ENCODE data around the gene FBXW7.

FBXW7 gene

DNA sequence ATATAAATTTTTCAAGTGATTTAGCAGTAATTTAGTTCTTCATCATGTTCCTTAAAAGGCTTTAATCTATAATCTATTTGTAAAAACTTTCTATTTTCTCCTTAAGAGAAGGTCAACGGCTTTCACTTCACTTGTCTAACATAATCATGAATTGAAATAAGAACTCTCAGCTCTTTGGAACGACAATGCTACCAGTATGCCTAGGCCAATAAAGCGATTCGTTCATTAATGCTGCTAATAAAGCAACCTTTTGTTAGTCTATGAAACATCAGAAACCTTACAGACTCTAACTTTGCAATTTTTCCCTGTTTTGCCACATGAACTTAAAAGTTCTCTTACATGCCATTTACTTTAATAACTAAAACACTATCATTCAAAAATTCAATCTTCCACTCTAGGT lies 47.6 kb downstream of the FBXW7 start:
- no peaks in the 10 kb centered on the region for H3K27me3 ChIP-seq (replicated peaks; ENCODE audit: control insufficient read depth, insufficient read depth, low read length)
- H3K36me3 ChIP-seq (ENCODE audit: control insufficient read depth, insufficient read depth, low read length), result no peaks in the 10 kb centered on the region
- no peak for DNase-seq (ENCODE audit: extremely low read depth, insufficient read length)
- TF ChIP-seq, protein P1, sequence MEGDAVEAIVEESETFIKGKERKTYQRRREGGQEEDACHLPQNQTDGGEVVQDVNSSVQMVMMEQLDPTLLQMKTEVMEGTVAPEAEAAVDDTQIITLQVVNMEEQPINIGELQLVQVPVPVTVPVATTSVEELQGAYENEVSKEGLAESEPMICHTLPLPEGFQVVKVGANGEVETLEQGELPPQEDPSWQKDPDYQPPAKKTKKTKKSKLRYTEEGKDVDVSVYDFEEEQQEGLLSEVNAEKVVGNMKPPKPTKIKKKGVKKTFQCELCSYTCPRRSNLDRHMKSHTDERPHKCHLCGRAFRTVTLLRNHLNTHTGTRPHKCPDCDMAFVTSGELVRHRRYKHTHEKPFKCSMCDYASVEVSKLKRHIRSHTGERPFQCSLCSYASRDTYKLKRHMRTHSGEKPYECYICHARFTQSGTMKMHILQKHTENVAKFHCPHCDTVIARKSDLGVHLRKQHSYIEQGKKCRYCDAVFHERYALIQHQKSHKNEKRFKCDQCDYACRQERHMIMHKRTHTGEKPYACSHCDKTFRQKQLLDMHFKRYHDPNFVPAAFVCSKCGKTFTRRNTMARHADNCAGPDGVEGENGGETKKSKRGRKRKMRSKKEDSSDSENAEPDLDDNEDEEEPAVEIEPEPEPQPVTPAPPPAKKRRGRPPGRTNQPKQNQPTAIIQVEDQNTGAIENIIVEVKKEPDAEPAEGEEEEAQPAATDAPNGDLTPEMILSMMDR (IDR thresholded peaks at IDR 0.05; ENCODE audit: insufficient read depth, low read length, poor library complexity, severe bottlenecking), result no peak
- H3K4me3 ChIP-seq (replicated peaks; ENCODE audit: low read depth, low read length), result no peak overlapping the region

DNA sequence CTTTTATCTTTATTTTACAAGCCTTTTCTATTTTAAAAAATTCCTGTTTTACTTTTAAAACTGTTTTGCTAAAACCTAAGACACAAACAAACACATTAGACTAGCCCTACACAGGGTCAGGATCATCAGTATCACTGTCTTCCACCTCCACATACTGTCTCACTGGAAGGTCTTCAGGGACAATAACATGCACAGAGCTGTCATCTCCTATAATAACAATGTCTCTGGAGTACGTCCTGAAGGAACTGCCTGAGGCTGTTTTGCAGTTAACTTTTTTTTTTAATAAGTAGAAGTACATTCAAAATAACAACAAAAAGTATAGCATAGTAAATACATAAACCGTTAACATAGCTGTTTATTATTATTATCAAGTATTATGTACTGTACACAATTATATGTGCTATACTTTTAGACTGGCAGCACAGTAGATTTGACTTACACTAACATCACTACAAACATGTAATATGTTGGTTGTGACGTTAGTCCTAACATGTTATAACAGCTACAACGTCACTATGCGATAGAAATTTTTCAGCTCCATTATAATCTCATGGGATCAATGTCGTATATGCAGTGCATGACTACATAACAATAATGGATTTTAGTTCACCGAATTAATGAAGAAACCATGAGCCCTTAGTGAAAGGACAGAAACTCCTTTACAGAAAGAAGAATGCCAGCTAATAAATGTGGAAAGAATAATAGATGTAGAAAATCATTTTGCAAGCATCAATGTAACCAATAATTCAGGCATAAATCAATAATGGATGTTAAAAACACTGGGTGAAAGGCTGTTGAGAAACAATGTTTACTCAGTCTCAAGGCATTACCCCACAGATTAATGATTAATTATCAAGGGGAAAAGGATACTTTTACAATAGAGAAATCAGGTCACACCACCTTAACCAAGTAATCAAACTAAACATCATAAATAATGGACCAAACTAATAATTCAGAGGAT lies 49.2 kb downstream of the FBXW7 start:
- Histone ChIP-seq H3K27me3 (replicated peaks; ENCODE audit: control insufficient read depth, insufficient read depth, low read length) (no peaks in the 10 kb centered on the region), H3K4me3 (replicated peaks; ENCODE audit: low read depth, low read length) (no peak overlapping the region), H3K36me3 (ENCODE audit: control insufficient read depth, insufficient read depth, low read length) (no peaks in the 10 kb centered on the region)
- DNase-seq (ENCODE audit: extremely low read depth, insufficient read length), result no peak
- TF ChIP-seq, protein P1 (IDR thresholded peaks at IDR 0.05; ENCODE audit: insufficient read depth, low read length, poor library complexity, severe bottlenecking), result no peak

DNA sequence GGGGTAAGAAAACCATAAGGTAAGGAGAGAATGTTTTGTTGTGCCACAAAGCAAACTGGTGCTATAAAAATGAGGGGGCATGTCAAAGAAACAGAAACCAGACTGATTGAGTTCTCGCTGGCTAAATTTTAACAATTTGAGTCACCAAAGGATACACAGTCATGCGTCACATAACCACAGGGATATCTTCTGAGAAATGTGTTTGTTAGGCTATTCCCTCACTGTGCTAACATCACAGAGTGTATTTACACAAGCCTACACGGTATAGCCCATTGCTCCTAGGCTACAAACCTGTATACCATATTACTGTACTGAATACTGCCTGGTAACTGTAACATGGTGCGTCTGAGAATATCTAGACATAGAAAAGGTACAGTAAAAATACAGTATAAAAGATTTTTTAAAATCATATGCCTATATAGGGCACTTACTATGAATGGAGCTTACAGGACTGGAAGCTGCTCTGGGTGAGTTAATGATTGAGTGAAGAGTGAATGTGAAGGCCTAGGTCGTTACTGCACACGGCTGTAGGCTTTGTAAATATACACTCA lies 50.1 kb downstream of the FBXW7 start:
- DNase-seq (ENCODE audit: extremely low read depth, insufficient read length), result peak; percentile 63
- peak overlapping the region; percentile 20; the same call in 1 of the 2 replicates for H3K4me3 ChIP-seq (replicated peaks; ENCODE audit: low read depth, low read length)
- H3K27me3 ChIP-seq (replicated peaks; ENCODE audit: control insufficient read depth, insufficient read depth, low read length), result no peaks in the 10 kb centered on the region
- H3K36me3 ChIP-seq (ENCODE audit: control insufficient read depth, insufficient read depth, low read length), result no peaks in the 10 kb centered on the region
- TF ChIP-seq, protein P1 (IDR thresholded peaks at IDR 0.05; ENCODE audit: insufficient read depth, low read length, poor library complexity, severe bottlenecking), result no peak

DNA sequence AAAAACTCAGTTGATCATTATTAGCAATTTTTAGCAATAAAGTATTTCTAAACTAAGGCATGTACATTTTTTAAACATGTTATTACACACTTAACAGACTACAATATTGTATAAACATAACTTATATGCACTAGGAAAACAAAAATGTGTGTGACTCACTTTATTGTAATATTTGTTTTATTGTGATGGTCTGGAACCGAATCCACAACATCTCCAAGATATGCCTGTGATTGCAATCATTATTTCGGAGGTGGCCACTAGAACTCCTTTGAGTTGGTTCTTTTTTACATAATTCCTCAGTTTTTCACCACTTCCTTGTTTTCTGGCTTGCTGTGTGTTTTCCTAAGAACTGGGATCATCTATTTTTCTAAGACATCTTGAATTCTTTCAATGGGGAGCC lies 53.7 kb downstream of the FBXW7 start:
- no peak for DNase-seq (ENCODE audit: extremely low read depth, insufficient read length)
- TF ChIP-seq, protein P1 (IDR thresholded peaks at IDR 0.05; ENCODE audit: insufficient read depth, low read length, poor library complexity, severe bottlenecking), result no peak
- no peaks in the 10 kb centered on the region for H3K36me3 ChIP-seq (ENCODE audit: control insufficient read depth, insufficient read depth, low read length)
- H3K27me3 ChIP-seq (replicated peaks; ENCODE audit: control insufficient read depth, insufficient read depth, low read length), result no peaks in the 10 kb centered on the region
- no peak overlapping the region for H3K4me3 ChIP-seq (replicated peaks; ENCODE audit: low read depth, low read length)

DNA sequence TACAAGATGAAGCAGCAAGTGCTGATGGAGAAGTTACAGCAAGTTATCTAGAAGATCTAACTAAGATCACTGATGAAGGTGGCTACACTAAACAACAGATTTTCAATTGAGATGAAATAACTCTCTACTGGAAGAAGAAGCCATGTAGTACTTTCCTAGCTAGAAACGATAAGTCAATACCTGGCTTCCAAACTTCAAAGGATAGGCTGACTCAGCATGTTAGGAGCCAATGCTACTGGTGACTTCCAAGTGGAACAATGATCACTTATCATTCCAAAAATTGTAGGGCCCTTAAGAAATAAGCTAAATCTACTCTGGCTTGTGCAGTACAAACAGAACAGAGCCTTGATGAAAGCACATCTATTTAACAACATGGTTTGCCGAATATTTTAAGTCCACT lies 55.0 kb downstream of the FBXW7 start:
- TF ChIP-seq, protein P1 (IDR thresholded peaks at IDR 0.05; ENCODE audit: insufficient read depth, low read length, poor library complexity, severe bottlenecking), result no peak
- Histone ChIP-seq H3K27me3 (replicated peaks; ENCODE audit: control insufficient read depth, insufficient read depth, low read length) (no peaks in the 10 kb centered on the region), H3K36me3 (ENCODE audit: control insufficient read depth, insufficient read depth, low read length) (no peaks in the 10 kb centered on the region), H3K4me3 (replicated peaks; ENCODE audit: low read depth, low read length) (no peak overlapping the region)
- DNase-seq (ENCODE audit: extremely low read depth, insufficient read length), result no peak

Data from GM06990 (cell line).